DMS 273 treated with DMSO at 0.1 percent for 48 hours (cell line): Measurements from ENCODE around the gene KRTAP10-3.

Experiments used
- DNase-seq: peaks from one replicate; lab custom pipeline; 2025; lab: John Stamatoyannopoulos, UW

KRTAP10-3 gene

DNA sequence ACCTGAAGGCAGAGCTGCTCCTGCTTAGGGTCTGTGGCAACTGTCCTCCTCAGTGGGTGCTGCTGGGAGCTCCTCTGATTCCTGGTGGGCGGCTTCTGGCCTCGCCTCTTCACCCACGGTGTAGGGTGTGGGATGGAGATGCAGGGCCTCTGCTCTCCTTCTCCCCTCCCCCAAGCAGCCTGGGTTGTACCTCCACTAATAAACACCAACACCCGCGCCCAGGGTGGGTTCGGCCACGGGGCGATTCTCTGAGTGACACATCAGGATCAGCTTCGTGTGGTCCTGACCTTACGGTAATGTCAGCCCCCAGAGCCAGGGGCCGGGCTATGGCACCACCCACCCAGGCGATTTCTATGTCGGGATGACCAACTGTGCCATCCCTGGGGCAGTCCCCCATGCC is 42.3 kb downstream of the KRTAP10-3 start:
- no peak for DNase-seq

GRCh38 chr21:44515359-44516165 is 43.0 kb downstream of the KRTAP10-3 start:
- DNase-seq, result no peak

DNA sequence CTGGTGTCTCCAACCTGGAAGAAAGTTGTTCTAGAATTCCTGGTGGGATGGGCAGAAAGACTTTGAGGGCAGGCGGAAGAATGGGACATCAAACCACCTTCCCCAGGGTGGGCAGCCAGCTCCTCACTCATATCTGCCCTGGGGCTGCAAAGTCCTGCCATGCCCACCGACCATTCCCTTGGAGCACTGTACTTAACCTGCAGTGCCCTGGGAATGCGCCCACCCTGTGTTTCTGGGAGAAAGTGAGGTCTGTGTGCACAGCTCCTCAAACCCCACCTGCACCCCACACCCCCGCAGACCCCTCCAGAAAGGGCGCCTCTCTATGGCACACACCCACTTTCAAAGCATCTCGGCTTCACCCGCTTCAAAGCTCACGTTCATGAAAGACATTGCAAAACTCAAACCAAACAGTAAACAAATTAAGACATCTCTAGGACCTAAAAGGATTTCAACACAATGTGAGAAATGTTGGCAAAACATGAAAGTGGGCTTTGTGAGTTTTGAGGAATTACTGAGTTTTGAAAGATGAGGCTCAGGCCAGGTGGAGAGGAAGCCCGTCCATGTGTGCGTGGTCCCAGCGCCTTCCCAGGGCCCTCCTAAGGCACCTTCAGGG is 43.7 kb downstream of the KRTAP10-3 start:
- DNase-seq, result no peak

- no peak for DNase-seq
Measured at GRCh38 chr21:44514218-44514520, 44.4 kb downstream of the KRTAP10-3 start.

GRCh38 chr21:44513389-44514217 is 45.0 kb downstream of the KRTAP10-3 start:
- no peak for DNase-seq

GRCh38 chr21:44512496-44513388 is 45.9 kb downstream of the KRTAP10-3 start:
- no peak for DNase-seq

DNA sequence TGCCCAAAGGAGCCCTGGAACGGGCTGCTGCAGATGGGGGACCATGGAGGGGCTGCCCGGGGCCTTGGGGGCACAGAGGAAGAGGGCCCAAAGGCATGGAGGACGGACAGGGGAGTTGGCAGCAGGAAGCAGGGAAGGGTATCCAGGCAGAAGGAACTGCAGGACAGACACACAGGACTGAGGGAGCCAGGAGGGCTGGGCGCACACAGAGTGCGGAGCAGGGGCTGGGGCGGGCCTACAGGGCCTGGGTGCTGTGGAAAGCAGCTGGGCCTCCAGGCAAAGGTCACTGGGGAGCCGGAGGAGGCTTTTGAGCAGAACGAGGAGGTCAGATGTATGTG is 46.7 kb downstream of the KRTAP10-3 start:
- no peak for DNase-seq

DNA sequence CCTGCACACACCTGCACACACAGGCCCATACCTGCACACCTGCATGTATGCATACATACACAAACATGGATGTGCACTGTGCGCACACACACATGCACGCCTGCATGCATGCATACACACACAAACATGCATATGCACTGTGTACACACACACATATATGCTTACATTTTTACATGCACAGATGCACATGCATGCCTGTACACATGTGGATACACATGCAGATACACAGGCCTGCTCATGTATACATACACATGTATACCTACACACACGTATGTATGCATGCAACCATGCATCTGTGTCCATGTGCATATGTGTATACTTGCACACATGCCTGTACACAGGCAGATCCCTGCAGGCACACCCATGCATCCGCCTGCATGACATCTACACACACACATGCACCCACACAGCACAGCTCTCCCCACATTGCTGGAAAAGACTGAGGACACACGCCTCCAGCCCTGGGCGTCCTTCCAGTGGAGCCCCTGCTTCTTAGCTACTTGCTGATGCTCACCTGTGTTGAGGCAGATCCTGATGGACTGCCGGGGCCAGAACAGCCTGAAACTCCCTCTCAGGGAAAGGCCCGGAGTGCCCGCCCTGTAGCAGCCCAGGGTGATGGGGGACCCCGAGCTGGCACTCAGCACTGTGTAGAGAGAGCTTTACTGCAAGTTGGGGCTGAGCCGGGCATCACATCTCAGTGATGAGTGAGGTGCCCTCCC is 47.2 kb downstream of the KRTAP10-3 start:
- DNase-seq, result no peak

- DNase-seq, result no peak
Measured at GRCh38 chr21:44510508-44511218, 47.9 kb downstream of the KRTAP10-3 start.

- no peak for DNase-seq
Measured at GRCh38 chr21:44510109-44510507, 48.5 kb downstream of the KRTAP10-3 start.

- DNase-seq, result peak; percentile 78
Measured at GRCh38 chr21:44509539-44509938, 49.1 kb downstream of the KRTAP10-3 start.

- no peak for DNase-seq
Measured at GRCh38 chr21:44508711-44509445, 49.7 kb downstream of the KRTAP10-3 start.

DNA sequence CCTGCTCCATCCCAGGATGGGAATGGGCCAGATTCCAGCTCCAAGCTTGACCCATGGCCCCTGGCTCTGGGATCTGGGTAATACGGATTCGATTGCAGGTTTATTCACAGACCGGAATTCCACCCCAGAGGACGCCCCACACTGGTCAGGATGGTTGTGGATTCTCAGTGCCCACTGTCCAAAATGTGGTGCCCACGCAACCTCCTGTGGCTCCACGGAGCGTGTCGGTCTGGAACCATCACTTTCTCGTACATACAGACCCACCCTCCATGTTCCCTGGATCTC is 50.2 kb downstream of the KRTAP10-3 start:
- DNase-seq, result no peak
